ENCODE data around the gene LCN1. TPM values are rescaled to one million over a fixed set of nuclear protein-coding genes. Genes with fewer than 3 reads are reported as not detected.

The LCN1 gene
- total and polyA plus RNA-seq, 2 experiments from 2014 or later: 0.27 TPM; not detected in 1

DNA sequence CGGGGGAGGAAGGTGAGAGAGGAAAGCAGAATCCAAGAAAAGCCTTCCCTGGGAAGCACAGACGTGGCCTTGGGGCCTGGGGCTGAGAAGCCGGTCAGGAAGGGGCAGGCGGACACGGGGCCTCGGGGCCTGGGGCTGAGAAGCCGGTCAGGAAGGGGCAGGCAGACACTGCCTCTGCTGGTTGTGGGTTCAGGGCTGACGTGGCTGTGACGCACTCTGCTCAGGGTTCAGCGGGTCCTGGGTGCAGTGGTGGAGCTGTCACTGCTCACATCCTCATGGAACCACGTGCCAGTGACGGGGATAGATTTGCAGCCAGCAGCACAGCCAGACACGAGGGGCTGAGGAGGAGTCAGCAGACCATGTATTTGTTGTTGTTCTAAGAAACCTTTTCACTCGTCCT, 53.1 kb downstream of the LCN1 start (continued):
- TF ChIP-seq, protein P1, sequence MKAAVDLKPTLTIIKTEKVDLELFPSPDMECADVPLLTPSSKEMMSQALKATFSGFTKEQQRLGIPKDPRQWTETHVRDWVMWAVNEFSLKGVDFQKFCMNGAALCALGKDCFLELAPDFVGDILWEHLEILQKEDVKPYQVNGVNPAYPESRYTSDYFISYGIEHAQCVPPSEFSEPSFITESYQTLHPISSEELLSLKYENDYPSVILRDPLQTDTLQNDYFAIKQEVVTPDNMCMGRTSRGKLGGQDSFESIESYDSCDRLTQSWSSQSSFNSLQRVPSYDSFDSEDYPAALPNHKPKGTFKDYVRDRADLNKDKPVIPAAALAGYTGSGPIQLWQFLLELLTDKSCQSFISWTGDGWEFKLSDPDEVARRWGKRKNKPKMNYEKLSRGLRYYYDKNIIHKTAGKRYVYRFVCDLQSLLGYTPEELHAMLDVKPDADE (IDR thresholded peaks at IDR 0.05): no peak
- TF ChIP-seq POLR2AphosphoS5 (IDR thresholded peaks at IDR 0.05; ENCODE audit: low read depth) (no peak), EZH2 (IDR thresholded peaks at IDR 0.05; ENCODE audit: low read depth, unreplicated experiment) (no peak), EZH2phosphoT487 (IDR thresholded peaks at IDR 0.05; ENCODE audit: unreplicated experiment) (no peak), NANOG (IDR thresholded peaks at IDR 0.05; ENCODE audit: borderline replicate concordance) (no peak)
- TF ChIP-seq, protein P2, sequence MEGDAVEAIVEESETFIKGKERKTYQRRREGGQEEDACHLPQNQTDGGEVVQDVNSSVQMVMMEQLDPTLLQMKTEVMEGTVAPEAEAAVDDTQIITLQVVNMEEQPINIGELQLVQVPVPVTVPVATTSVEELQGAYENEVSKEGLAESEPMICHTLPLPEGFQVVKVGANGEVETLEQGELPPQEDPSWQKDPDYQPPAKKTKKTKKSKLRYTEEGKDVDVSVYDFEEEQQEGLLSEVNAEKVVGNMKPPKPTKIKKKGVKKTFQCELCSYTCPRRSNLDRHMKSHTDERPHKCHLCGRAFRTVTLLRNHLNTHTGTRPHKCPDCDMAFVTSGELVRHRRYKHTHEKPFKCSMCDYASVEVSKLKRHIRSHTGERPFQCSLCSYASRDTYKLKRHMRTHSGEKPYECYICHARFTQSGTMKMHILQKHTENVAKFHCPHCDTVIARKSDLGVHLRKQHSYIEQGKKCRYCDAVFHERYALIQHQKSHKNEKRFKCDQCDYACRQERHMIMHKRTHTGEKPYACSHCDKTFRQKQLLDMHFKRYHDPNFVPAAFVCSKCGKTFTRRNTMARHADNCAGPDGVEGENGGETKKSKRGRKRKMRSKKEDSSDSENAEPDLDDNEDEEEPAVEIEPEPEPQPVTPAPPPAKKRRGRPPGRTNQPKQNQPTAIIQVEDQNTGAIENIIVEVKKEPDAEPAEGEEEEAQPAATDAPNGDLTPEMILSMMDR (conservative IDR thresholded peaks at IDR 0.05; ENCODE audit: low read depth in 2 of 2): no peak; a peak in 1 of 4 replicates
- TF ChIP-seq, protein P3, sequence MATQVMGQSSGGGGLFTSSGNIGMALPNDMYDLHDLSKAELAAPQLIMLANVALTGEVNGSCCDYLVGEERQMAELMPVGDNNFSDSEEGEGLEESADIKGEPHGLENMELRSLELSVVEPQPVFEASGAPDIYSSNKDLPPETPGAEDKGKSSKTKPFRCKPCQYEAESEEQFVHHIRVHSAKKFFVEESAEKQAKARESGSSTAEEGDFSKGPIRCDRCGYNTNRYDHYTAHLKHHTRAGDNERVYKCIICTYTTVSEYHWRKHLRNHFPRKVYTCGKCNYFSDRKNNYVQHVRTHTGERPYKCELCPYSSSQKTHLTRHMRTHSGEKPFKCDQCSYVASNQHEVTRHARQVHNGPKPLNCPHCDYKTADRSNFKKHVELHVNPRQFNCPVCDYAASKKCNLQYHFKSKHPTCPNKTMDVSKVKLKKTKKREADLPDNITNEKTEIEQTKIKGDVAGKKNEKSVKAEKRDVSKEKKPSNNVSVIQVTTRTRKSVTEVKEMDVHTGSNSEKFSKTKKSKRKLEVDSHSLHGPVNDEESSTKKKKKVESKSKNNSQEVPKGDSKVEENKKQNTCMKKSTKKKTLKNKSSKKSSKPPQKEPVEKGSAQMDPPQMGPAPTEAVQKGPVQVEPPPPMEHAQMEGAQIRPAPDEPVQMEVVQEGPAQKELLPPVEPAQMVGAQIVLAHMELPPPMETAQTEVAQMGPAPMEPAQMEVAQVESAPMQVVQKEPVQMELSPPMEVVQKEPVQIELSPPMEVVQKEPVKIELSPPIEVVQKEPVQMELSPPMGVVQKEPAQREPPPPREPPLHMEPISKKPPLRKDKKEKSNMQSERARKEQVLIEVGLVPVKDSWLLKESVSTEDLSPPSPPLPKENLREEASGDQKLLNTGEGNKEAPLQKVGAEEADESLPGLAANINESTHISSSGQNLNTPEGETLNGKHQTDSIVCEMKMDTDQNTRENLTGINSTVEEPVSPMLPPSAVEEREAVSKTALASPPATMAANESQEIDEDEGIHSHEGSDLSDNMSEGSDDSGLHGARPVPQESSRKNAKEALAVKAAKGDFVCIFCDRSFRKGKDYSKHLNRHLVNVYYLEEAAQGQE (IDR thresholded peaks at IDR 0.05; ENCODE audit: unreplicated experiment): no peak

DNA sequence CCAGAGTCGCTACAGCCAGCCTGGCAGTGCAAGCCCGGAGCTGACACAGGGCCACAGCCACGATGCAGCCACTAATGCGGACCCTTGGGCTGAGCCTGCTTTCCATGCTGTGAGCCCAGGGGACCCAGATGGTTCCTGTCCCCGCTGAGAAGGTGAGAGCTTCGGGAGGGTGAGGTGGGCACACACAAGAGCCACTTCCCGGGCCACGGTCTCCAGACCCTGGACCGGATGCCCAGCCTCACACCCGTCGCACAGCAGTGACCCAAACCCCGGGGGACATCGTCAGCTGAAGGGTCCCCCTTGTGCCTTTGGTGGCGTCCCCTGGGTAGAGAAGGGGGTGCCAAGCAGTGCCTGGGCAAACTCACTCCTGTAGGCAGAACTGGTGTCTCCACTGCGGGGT, 53.7 kb downstream of the LCN1 start:
- no peaks in the 10 kb centered on the region for H3K4me1 ChIP-seq (ENCODE audit: insufficient read depth)
- no peak overlapping the region for H3K27ac Mint-ChIP-seq
- no peaks in the 10 kb centered on the region for H4K20me1 ChIP-seq (replicated peaks; ENCODE audit: insufficient read depth)
- H3K9me2 ChIP-seq (ENCODE audit: insufficient read depth): 0 out of 2 replicates have a peak, but pooled peaks cover 6% of the 10 kb centered on the region
- peaks cover under 1% of the 10 kb centered on the region; the same call in 1 of the 3 replicates for H3K9me3 Mint-ChIP-seq
- no peak for ATAC-seq
- no peak overlapping the region for H3K4me3 Mint-ChIP-seq
- no peak overlapping the region for H3K4me2 ChIP-seq
- H3K4me3 ChIP-seq: no peak overlapping the region
- no peaks in the 10 kb centered on the region for H3K27me3 Mint-ChIP-seq (ENCODE audit: insufficient read depth, low read depth, poor library complexity)
- H3K27me3 ChIP-seq (ENCODE audit: insufficient read depth): no peaks in the 10 kb centered on the region
- no peak for DNase-seq (ENCODE audit: low spot score)
- no peaks in the 10 kb centered on the region for H3K36me3 Mint-ChIP-seq (ENCODE audit: low read depth)
- H3K79me2 ChIP-seq (replicated peaks; ENCODE audit: insufficient read depth): no peaks in the 10 kb centered on the region
- no peak overlapping the region for H3K27ac ChIP-seq (ENCODE audit: low read depth)
- H3F3A ChIP-seq (replicated peaks; ENCODE audit: low read depth): no peaks in the 10 kb centered on the region
- H3K4me1 Mint-ChIP-seq: peaks cover 7% of the 10 kb centered on the region
- H3K36me3 ChIP-seq (ENCODE audit: insufficient read depth): no peaks in the 10 kb centered on the region
- no peak overlapping the region for H2AFZ ChIP-seq
- TF ChIP-seq, protein P4, sequence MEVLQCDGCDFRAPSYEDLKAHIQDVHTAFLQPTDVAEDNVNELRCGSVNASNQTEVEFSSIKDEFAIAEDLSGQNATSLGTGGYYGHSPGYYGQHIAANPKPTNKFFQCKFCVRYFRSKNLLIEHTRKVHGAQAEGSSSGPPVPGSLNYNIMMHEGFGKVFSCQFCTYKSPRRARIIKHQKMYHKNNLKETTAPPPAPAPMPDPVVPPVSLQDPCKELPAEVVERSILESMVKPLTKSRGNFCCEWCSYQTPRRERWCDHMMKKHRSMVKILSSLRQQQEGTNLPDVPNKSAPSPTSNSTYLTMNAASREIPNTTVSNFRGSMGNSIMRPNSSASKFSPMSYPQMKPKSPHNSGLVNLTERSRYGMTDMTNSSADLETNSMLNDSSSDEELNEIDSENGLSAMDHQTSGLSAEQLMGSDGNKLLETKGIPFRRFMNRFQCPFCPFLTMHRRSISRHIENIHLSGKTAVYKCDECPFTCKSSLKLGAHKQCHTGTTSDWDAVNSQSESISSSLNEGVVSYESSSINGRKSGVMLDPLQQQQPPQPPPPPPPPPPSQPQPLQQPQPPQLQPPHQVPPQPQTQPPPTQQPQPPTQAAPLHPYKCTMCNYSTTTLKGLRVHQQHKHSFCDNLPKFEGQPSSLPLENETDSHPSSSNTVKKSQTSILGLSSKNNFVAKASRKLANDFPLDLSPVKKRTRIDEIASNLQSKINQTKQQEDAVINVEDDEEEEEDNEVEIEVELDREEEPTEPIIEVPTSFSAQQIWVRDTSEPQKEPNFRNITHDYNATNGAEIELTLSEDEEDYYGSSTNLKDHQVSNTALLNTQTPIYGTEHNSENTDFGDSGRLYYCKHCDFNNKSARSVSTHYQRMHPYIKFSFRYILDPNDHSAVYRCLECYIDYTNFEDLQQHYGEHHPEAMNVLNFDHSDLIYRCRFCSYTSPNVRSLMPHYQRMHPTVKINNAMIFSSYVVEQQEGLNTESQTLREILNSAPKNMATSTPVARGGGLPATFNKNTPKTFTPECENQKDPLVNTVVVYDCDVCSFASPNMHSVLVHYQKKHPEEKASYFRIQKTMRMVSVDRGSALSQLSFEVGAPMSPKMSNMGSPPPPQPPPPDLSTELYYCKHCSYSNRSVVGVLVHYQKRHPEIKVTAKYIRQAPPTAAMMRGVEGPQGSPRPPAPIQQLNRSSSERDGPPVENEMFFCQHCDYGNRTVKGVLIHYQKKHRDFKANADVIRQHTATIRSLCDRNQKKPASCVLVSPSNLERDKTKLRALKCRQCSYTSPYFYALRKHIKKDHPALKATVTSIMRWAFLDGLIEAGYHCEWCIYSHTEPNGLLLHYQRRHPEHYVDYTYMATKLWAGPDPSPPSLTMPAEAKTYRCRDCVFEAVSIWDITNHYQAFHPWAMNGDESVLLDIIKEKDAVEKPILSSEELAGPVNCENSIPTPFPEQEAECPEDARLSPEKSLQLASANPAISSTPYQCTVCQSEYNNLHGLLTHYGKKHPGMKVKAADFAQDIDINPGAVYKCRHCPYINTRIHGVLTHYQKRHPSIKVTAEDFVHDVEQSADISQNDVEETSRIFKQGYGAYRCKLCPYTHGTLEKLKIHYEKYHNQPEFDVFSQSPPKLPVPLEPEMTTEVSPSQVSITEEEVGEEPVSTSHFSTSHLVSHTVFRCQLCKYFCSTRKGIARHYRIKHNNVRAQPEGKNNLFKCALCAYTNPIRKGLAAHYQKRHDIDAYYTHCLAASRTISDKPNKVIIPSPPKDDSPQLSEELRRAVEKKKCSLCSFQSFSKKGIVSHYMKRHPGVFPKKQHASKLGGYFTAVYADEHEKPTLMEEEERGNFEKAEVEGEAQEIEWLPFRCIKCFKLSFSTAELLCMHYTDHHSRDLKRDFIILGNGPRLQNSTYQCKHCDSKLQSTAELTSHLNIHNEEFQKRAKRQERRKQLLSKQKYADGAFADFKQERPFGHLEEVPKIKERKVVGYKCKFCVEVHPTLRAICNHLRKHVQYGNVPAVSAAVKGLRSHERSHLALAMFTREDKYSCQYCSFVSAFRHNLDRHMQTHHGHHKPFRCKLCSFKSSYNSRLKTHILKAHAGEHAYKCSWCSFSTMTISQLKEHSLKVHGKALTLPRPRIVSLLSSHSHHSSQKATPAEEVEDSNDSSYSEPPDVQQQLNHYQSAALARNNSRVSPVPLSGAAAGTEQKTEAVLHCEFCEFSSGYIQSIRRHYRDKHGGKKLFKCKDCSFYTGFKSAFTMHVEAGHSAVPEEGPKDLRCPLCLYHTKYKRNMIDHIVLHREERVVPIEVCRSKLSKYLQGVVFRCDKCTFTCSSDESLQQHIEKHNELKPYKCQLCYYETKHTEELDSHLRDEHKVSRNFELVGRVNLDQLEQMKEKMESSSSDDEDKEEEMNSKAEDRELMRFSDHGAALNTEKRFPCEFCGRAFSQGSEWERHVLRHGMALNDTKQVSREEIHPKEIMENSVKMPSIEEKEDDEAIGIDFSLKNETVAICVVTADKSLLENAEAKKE (CRISPR knock-in tag; IDR thresholded peaks at IDR 0.05): no peak
- TF ChIP-seq POLR2AphosphoS5 (IDR thresholded peaks at IDR 0.05; ENCODE audit: low read depth) (no peak), ZNF114 (CRISPR knock-in tag; IDR thresholded peaks at IDR 0.05) (no peak), CREB1 (CRISPR knock-in tag; IDR thresholded peaks at IDR 0.05; ENCODE audit: low read depth) (no peak)
- TF ChIP-seq, protein P2 (conservative IDR thresholded peaks at IDR 0.05; ENCODE audit: low read depth in 2 of 2): no peak

Measured in GM23338 (cell line).